Measurements from ENCODE around the gene CD68. TPM values are rescaled to one million over a fixed set of nuclear protein-coding genes. Genes with fewer than 3 reads are reported as not detected.

Gene CD68
- total RNA-seq, 6 experiments from 2014 or later = 31.6 to 179 (median 51.1) TPM

DNA sequence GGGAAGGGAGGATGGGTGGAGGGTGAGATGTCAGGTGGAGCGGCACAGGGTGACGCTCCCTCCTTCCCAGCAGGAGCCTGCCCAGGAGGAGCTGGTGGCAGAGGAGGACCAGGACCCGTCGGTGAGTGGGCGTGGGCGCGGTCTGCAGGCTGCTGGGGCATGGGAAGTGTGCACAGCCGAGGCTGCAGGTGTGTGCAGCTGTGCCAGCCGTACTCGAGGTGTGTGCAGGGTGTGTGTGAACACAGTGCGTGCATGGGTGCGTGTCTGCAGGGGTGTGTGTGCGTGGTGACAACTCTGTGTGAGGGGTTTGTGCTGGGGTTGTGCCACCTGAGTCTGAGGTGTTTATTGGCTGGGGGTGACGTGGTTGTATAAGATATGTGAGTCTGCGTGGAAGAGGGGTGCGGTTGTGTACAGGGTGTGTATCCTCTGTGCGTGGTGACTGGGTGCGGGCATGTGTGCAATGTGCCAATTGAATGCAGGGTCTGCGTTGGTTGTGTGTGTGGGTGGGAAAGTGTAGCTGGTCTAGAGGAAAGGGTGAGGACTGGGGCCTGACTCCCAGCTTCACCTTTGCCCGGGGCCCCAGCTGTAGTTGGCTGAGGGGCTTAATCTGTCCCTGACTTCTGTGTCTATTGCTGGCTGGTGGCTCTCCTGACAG, 29.9 kb upstream of the CD68 start:
- Histone ChIP-seq H3K9me3 (no peaks in the 10 kb centered on the region), H3K27ac (peak overlapping the region; percentile 53 to 70 (median 68)), H3K4me3 (peak overlapping the region; percentile 55 to 71 (median 58)), H3K27me3 (no peaks in the 10 kb centered on the region), H3K36me3 (no peaks in the 10 kb centered on the region), H3K4me1 (peaks cover 0 to 4% (median 0%) of the 10 kb centered on the region in 4 donors)
- 48% methylated on average over 8 of the region's 20 CpGs for WGBS (ENCODE audit: insufficient coverage, low coverage, low lambda C conversion rate, missing lambda C conversion rate)
- no peak for TF ChIP-seq POLR2A (IDR thresholded peaks at IDR 0.05)
- DNase-seq (no peak), ATAC-seq (peak; percentile 38 to 54 (median 51))
- intact Hi-C loops (cut with DNase I) = no loop called here

DNA sequence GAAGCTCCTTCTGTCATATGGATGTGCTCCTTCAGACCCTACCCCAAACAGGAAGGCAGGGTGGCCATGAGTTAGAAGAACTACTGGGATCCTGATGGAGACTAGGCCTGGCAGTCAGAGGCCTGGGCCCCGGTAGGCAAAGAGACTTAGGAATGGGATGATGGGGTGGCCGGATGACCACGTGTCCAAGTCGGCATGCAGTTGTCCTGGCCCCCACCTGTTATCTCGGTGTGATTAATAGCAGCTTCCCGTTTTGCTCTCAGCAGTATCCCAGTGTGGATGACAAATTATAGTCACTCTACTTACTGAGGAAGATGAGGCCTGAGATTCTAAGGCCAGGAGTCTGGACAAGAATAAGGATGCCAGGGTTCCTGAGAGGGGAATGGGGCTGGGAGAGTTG, 29.1 kb upstream of the CD68 start:
- H3K36me3 ChIP-seq = no peaks in the 10 kb centered on the region
- no peak overlapping the region for H3K27ac ChIP-seq
- no peak for DNase-seq
- no peaks in the 10 kb centered on the region for H3K27me3 ChIP-seq
- H3K4me3 ChIP-seq = no peak overlapping the region
- peaks cover 0 to 4% (median 0%) of the 10 kb centered on the region in 4 donors for H3K4me1 ChIP-seq
- no CpG with 5 or more reads among the region's 6 CpGs for WGBS (ENCODE audit: insufficient coverage, low coverage, low lambda C conversion rate, missing lambda C conversion rate)
- no peaks in the 10 kb centered on the region for H3K9me3 ChIP-seq
- intact Hi-C loops (cut with DNase I) = no loop called here
- ATAC-seq = no peak
- no peak for TF ChIP-seq POLR2A (IDR thresholded peaks at IDR 0.05)
- TF ChIP-seq, protein P1, sequence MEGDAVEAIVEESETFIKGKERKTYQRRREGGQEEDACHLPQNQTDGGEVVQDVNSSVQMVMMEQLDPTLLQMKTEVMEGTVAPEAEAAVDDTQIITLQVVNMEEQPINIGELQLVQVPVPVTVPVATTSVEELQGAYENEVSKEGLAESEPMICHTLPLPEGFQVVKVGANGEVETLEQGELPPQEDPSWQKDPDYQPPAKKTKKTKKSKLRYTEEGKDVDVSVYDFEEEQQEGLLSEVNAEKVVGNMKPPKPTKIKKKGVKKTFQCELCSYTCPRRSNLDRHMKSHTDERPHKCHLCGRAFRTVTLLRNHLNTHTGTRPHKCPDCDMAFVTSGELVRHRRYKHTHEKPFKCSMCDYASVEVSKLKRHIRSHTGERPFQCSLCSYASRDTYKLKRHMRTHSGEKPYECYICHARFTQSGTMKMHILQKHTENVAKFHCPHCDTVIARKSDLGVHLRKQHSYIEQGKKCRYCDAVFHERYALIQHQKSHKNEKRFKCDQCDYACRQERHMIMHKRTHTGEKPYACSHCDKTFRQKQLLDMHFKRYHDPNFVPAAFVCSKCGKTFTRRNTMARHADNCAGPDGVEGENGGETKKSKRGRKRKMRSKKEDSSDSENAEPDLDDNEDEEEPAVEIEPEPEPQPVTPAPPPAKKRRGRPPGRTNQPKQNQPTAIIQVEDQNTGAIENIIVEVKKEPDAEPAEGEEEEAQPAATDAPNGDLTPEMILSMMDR (IDR thresholded peaks at IDR 0.05) = no peak

DNA sequence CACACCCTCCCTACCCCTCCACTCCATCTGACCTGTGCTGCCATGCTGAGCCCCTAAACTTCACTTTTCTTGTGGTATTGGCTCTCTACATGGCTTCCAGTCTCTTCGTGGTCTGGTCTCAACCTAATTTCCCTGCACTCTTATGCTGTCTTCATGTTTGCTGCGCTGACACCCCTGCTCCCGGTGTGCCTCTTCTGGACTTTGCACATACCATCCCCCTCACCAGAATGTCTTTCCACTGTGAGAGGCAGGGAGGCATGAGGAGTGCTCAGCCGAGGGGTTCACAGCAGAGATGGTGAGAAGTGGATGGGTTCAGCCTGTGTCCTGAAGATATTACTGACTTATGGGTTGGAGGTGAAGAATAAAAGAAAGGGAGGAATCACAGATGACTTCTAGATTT, 28.0 kb upstream of the CD68 start:
- TF ChIP-seq, protein P1 (IDR thresholded peaks at IDR 0.05) = no peak
- no peak for TF ChIP-seq POLR2A (IDR thresholded peaks at IDR 0.05)
- H3K27me3 ChIP-seq = no peaks in the 10 kb centered on the region
- peaks cover 0 to 4% (median 0%) of the 10 kb centered on the region in 4 donors for H3K4me1 ChIP-seq
- no peak overlapping the region for H3K4me3 ChIP-seq
- no peaks in the 10 kb centered on the region for H3K9me3 ChIP-seq
- 78% methylated on average over 4 of the region's 4 CpGs for WGBS (ENCODE audit: insufficient coverage, low coverage, low lambda C conversion rate, missing lambda C conversion rate)
- no peaks in the 10 kb centered on the region for H3K36me3 ChIP-seq
- ATAC-seq = no peak
- intact Hi-C loops (cut with DNase I) = no loop called here
- no peak for DNase-seq
- H3K27ac ChIP-seq = no peak overlapping the region

DNA sequence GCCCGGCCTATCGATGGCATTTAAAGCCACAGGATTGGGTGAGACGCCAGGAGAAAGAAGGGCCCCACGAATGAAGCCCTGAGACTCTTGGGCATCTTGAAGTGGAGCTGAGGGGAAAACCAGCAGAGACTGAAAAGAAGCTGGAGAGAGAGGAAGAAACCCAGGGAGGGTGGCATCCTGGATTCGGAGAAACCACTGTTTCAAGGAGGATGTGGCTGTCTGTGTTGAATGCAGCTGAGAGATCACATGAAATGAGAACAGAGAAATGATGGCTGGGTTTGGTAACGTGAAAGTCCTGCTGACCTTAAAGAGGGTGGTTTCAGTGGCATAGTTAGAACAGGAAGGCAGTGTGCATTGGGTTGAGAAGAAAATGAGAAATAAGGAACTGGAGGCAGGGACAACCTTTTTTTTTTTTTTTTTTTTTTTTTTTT, 26.8 kb upstream of the CD68 start:
- peak; percentile 24 for TF ChIP-seq POLR2A (IDR thresholded peaks at IDR 0.05)
- TF ChIP-seq, protein P1 (IDR thresholded peaks at IDR 0.05) = no peak
- H3K27ac ChIP-seq = no peak overlapping the region
- no peak overlapping the region for H3K4me3 ChIP-seq
- H3K4me1 ChIP-seq = peaks cover 0 to 4% (median 0%) of the 10 kb centered on the region in 4 donors
- no peaks in the 10 kb centered on the region for H3K9me3 ChIP-seq
- intact Hi-C loops (cut with DNase I) = no loop called here
- no peaks in the 10 kb centered on the region for H3K36me3 ChIP-seq
- WGBS (ENCODE audit: insufficient coverage, low coverage, low lambda C conversion rate, missing lambda C conversion rate) = 49% methylated on average over 5 of the region's 6 CpGs
- no peak for DNase-seq
- peak in 2 of 4 donors; percentile 36 to 48 for ATAC-seq
- H3K27me3 ChIP-seq = no peaks in the 10 kb centered on the region

DNA sequence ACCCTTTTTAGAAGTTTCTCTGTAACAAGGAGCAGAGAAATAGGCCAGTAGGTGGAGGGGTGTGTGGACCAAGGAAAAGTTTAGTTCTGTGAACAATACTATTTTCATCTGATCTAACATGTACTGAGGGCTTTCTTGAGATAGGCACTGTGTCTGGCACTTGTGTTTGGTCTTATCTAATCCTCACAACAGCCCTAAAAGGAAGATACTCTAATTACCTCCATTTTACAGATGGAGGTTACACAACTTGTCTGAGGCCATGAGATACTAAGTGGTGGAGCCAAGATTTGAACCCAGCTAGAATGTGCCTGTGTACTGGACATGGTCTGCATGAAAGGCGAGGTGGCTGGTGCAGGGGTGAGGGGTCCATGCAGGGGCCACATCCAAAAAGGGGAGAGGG, 26.1 kb upstream of the CD68 start:
- intact Hi-C loops (cut with DNase I) = no loop called here
- H3K27ac ChIP-seq = peak overlapping the region in 1 of 3 donors; percentile 16

More for the DNA sequence above, 26.1 kb upstream of the CD68 start:
- 100% methylated on average over 1 of the region's 1 CpG for WGBS (ENCODE audit: insufficient coverage, low coverage, low lambda C conversion rate, missing lambda C conversion rate)
- ATAC-seq (no peak), DNase-seq (no peak)
- peaks cover 0 to 4% (median 2%) of the 10 kb centered on the region in 4 donors for H3K4me1 ChIP-seq
- H3K36me3 ChIP-seq = no peaks in the 10 kb centered on the region
- H3K4me3 ChIP-seq = no peak overlapping the region
- H3K9me3 ChIP-seq = no peaks in the 10 kb centered on the region
- TF ChIP-seq, protein P1 (IDR thresholded peaks at IDR 0.05) = no peak
- TF ChIP-seq POLR2A (IDR thresholded peaks at IDR 0.05) = no peak
- no peaks in the 10 kb centered on the region for H3K27me3 ChIP-seq
